Trophoblast cell (in vitro differentiated cells and primary cell): ENCODE measurements around the gene TP73.

Source experiments
- DNase-seq, 2 donors: peaks; one replicate each; pipeline ENCODE4 v3.0.0-alpha.2; 2016
- H2AFZ ChIP-seq: 2 replicates; pipeline ENCODE4 v1.6.1; 2013; ENCODE audit warnings: low read length, moderate library complexity, mild to moderate bottlenecking; ENCODE audit not compliant: insufficient read depth, poor library complexity
- H2AK5ac ChIP-seq: 2 replicates; pipeline ENCODE4 v1.6.1; 2013; ENCODE audit warnings: mild to moderate bottlenecking, low read length
- H2BK120ac ChIP-seq: 2 replicates; pipeline ENCODE4 v1.6.1; 2013; ENCODE audit warnings: low read length, mild to moderate bottlenecking, moderate library complexity; ENCODE audit not compliant: insufficient read depth, poor library complexity
- H2BK12ac ChIP-seq: 2 replicates; pipeline ENCODE4 v1.6.1; 2013; ENCODE audit warnings: mild to moderate bottlenecking, low read length, moderate library complexity
- H2BK5ac ChIP-seq: 2 replicates; pipeline ENCODE4 v1.6.1; 2013; ENCODE audit warnings: low read length, low read depth, moderate library complexity, mild to moderate bottlenecking; ENCODE audit not compliant: poor library complexity
- H3K14ac ChIP-seq: 2 replicates; pipeline ENCODE4 v1.6.1; 2013; ENCODE audit warnings: mild to moderate bottlenecking, low read length
- H3K18ac ChIP-seq: 2 replicates; pipeline ENCODE4 v1.6.1; 2013; ENCODE audit warnings: mild to moderate bottlenecking, low read length
- H3K23ac ChIP-seq: 2 replicates; pipeline ENCODE4 v1.6.1; 2013; ENCODE audit warnings: low read length
- H3K27ac ChIP-seq: 2 replicates; pipeline ENCODE4 v1.5.1; 2013; ENCODE audit warnings: low read depth, mild to moderate bottlenecking, inconsistent platforms, low read length, moderate library complexity
- H3K27me3 ChIP-seq: 2 replicates; pipeline ENCODE4 v1.6.1; 2013; ENCODE audit warnings: inconsistent platforms, mild to moderate bottlenecking, low read length, moderate library complexity; ENCODE audit not compliant: insufficient read depth
- H3K36me3 ChIP-seq, 2 experiments: 1 replicate in 1 of 2; 2 replicates in 1 of 2; pipeline ENCODE4 v1.6.1; 2013; ENCODE audit warnings: low read length in 2 of 2, mild to moderate bottlenecking in 2 of 2, moderate library complexity in 1 of 2; ENCODE audit not compliant: insufficient read depth in 2 of 2, control insufficient read depth in 1 of 2
- H3K4ac ChIP-seq: 2 replicates; pipeline ENCODE4 v1.6.1; 2013; ENCODE audit warnings: low read depth, mild to moderate bottlenecking, low read length, moderate library complexity
- H3K4me1 ChIP-seq, 2 experiments: 1 replicate in 1 of 2; 2 replicates in 1 of 2; pipeline ENCODE4 v1.6.1; 2013; ENCODE audit warnings: low read length in 2 of 2, mild to moderate bottlenecking in 2 of 2, moderate library complexity in 1 of 2; ENCODE audit not compliant: insufficient read depth in 2 of 2, control insufficient read depth in 1 of 2
- H3K4me2 ChIP-seq: 2 replicates; pipeline ENCODE4 v1.6.1; 2013; ENCODE audit warnings: inconsistent platforms, mild to moderate bottlenecking, low read length, moderate library complexity
- H3K4me3 ChIP-seq: 2 replicates; pipeline ENCODE4 v1.5.1; 2013; ENCODE audit warnings: mild to moderate bottlenecking, low read depth, low read length, inconsistent platforms
- H3K79me1 ChIP-seq: one replicate; pipeline ENCODE4 v1.6.1; 2013; ENCODE audit warnings: low read length
- H3K79me2 ChIP-seq: 2 replicates; pipeline ENCODE4 v1.6.1; 2013; ENCODE audit warnings: low read length, mild to moderate bottlenecking; ENCODE audit not compliant: control insufficient read depth, insufficient read depth, poor library complexity
- H3K9ac ChIP-seq: 2 replicates; pipeline ENCODE4 v1.6.1; 2013; ENCODE audit warnings: mild to moderate bottlenecking, low read length
- H3K9me3 ChIP-seq: 2 replicates; pipeline ENCODE4 v1.6.1; 2013; ENCODE audit warnings: low read depth, mild to moderate bottlenecking, control low read depth, inconsistent platforms, low read length; ENCODE audit not compliant: insufficient read depth
- H4K12ac ChIP-seq: 2 replicates; pipeline ENCODE4 v1.6.1; 2013; ENCODE audit warnings: low read depth, mild to moderate bottlenecking, low read length, moderate library complexity
- H4K8ac ChIP-seq: 2 replicates; pipeline ENCODE4 v1.6.1; 2013; ENCODE audit warnings: low read depth, mild to moderate bottlenecking, low read length, moderate library complexity
- H4K91ac ChIP-seq: one replicate; pipeline ENCODE4 v1.6.1; 2013; ENCODE audit warnings: low read depth, mild to moderate bottlenecking, low read length, moderate library complexity
- WGBS: extraction: QIAGEN DNeasy Blood & Tissue Kit; methylation state at CpG from one replicate; pipeline ENCODE4 v1.1.7; 2013; ENCODE audit warnings: missing lambda C conversion rate; ENCODE audit not compliant: insufficient read length, insufficient coverage; ENCODE audit errors: extremely low coverage; 5-methylcytosine and 5-hydroxymethylcytosine counted together

TP73 gene

GRCh38 chr1:3730543-3731247 lies 78.4 kb downstream of the TP73 start:
- H2BK5ac ChIP-seq, result no peak overlapping the region
- H3K9ac ChIP-seq, result no peak overlapping the region
- H3K14ac ChIP-seq, result no peak overlapping the region
- H3K79me1 ChIP-seq, result no peaks in the 10 kb centered on the region
- H3K79me2 ChIP-seq, result no peaks in the 10 kb centered on the region
- H2AFZ ChIP-seq, result no peak overlapping the region
- no peak overlapping the region for H3K18ac ChIP-seq
- no peak overlapping the region for H4K91ac ChIP-seq
- H3K36me3 ChIP-seq, result peaks cover 0 to 6% of the 10 kb centered on the region in 2 experiments
- no peak overlapping the region for H3K4ac ChIP-seq
- no CpG with 5 or more reads among the region's 25 CpGs for WGBS
- no peak overlapping the region for H3K4me3 ChIP-seq
- H2BK120ac ChIP-seq, result no peak overlapping the region
- H4K12ac ChIP-seq, result no peak overlapping the region
- no peak overlapping the region for H2BK12ac ChIP-seq
- no peak overlapping the region for H4K8ac ChIP-seq
- no peak overlapping the region for H3K27ac ChIP-seq
- H2AK5ac ChIP-seq, result no peak overlapping the region
- H3K23ac ChIP-seq, result no peak overlapping the region
- no peaks in the 10 kb centered on the region for H3K9me3 ChIP-seq
- H3K4me2 ChIP-seq, result no peak overlapping the region
- H3K27me3 ChIP-seq, result no peaks in the 10 kb centered on the region
- DNase-seq, result no peak
- H3K4me1 ChIP-seq, result no peaks in the 10 kb centered on the region

GRCh38 chr1:3731583-3732433 lies 79.5 kb downstream of the TP73 start:
- Histone ChIP-seq H2AK5ac (no peak overlapping the region), H3K4me2 (no peak overlapping the region), H2AFZ (no peak overlapping the region), H3K9me3 (no peaks in the 10 kb centered on the region), H3K36me3 (peaks cover 7 to 12% of the 10 kb centered on the region in 2 experiments), H3K27ac (no peak overlapping the region), H3K4me3 (no peak overlapping the region), H3K4ac (no peak overlapping the region), H4K12ac (no peak overlapping the region), H3K9ac (no peak overlapping the region), H2BK12ac (no peak overlapping the region), H3K27me3 (no peaks in the 10 kb centered on the region), H2BK120ac (no peak overlapping the region), H4K91ac (no peak overlapping the region), H2BK5ac (no peak overlapping the region), H4K8ac (no peak overlapping the region), H3K4me1 (no peaks in the 10 kb centered on the region), H3K79me2 (no peaks in the 10 kb centered on the region), H3K79me1 (no peaks in the 10 kb centered on the region), H3K14ac (no peak overlapping the region), H3K23ac (no peak overlapping the region), H3K18ac (no peak overlapping the region)
- DNase-seq, result no peak
- WGBS, result no CpG with 5 or more reads among the region's 25 CpGs

GRCh38 chr1:3732434-3733093 lies 80.2 kb downstream of the TP73 start:
- H3K27ac ChIP-seq, result no peak overlapping the region
- no peak overlapping the region for H3K4ac ChIP-seq
- no peak overlapping the region for H2AFZ ChIP-seq
- H3K36me3 ChIP-seq, result peaks cover 11 to 14% of the 10 kb centered on the region in 2 experiments
- DNase-seq, result no peak
- H3K14ac ChIP-seq, result no peak overlapping the region
- no peak overlapping the region for H4K8ac ChIP-seq
- H3K18ac ChIP-seq, result no peak overlapping the region
- no peak overlapping the region for H2BK12ac ChIP-seq
- no peak overlapping the region for H4K91ac ChIP-seq
- no CpG with 5 or more reads among the region's 37 CpGs for WGBS
- H3K4me1 ChIP-seq, result no peaks in the 10 kb centered on the region
- no peaks in the 10 kb centered on the region for H3K9me3 ChIP-seq
- H2BK5ac ChIP-seq, result no peak overlapping the region
- H3K79me1 ChIP-seq, result no peaks in the 10 kb centered on the region
- no peak overlapping the region for H4K12ac ChIP-seq
- no peak overlapping the region for H3K4me3 ChIP-seq
- H3K79me2 ChIP-seq, result no peaks in the 10 kb centered on the region
- no peak overlapping the region for H2BK120ac ChIP-seq
- no peak overlapping the region for H3K23ac ChIP-seq
- H3K9ac ChIP-seq, result no peak overlapping the region
- H3K27me3 ChIP-seq, result no peaks in the 10 kb centered on the region
- peak overlapping the region; percentile 5 for H3K4me2 ChIP-seq
- H2AK5ac ChIP-seq, result no peak overlapping the region

- H3K23ac ChIP-seq, result no peak overlapping the region
- no peak overlapping the region for H3K14ac ChIP-seq
- H4K8ac ChIP-seq, result no peak overlapping the region
- no peak for DNase-seq
- H2BK5ac ChIP-seq, result no peak overlapping the region
- H3K4me2 ChIP-seq, result peak overlapping the region; percentile 5
- no peak overlapping the region for H2BK120ac ChIP-seq
- peak overlapping the region; percentile 41 for H3K9ac ChIP-seq
- H2AFZ ChIP-seq, result no peak overlapping the region
- WGBS, result no CpG with 5 or more reads among the region's 29 CpGs
- no peak overlapping the region for H4K91ac ChIP-seq
- H3K4me1 ChIP-seq, result no peaks in the 10 kb centered on the region
- H3K36me3 ChIP-seq, result peaks cover 17 to 18% of the 10 kb centered on the region in 2 experiments
- H3K79me2 ChIP-seq, result no peaks in the 10 kb centered on the region
- H3K27me3 ChIP-seq, result no peaks in the 10 kb centered on the region
- no peak overlapping the region for H2AK5ac ChIP-seq
- H3K18ac ChIP-seq, result no peak overlapping the region
- no peak overlapping the region for H3K4me3 ChIP-seq
- H3K4ac ChIP-seq, result no peak overlapping the region
- H2BK12ac ChIP-seq, result no peak overlapping the region
- no peak overlapping the region for H4K12ac ChIP-seq
- no peaks in the 10 kb centered on the region for H3K79me1 ChIP-seq
- no peak overlapping the region for H3K27ac ChIP-seq
- no peaks in the 10 kb centered on the region for H3K9me3 ChIP-seq
Measured at GRCh38 chr1:3733094-3733882, 81.0 kb downstream of the TP73 start.
